K562 (cell line): ENCODE data around the gene SEC22A. TPM values are rescaled to one million over a fixed set of nuclear protein-coding genes. Genes with fewer than 3 reads are reported as not detected.

Experiments
- ATAC-seq: fragments of 200-7000 bp; cut with Tn5 transposase; 3 replicates; pipeline ENCODE4 v1.9.1; 2020; ENCODE audit warnings: moderate library complexity
- BruUV-seq: library from RNA; stranded (reverse); fragments of 400-500 nt; replicated peaks from 2 replicates; lab custom pipeline; 2021; lab: Mats Ljungman, UMichigan
- CTCF ChIA-PET: fragments of 300-600 bp; formaldehyde crosslinking; extraction: SDS; loops from one replicate; lab custom pipeline; 2021; ENCODE audit warnings: low intra/inter-chr PET ratio; lab: Yijun Ruan, JAX
- POLR2A ChIA-PET: fragments of 300-600, 350-650 bp; sonication (Branson Sonifier 250); formaldehyde crosslinking; extraction: SDS; loops from one replicate; lab custom pipeline; 2021; ENCODE audit warnings: antibody characterized with exemption, inconsistent platforms; lab: Yijun Ruan, JAX
- DNase-seq, 4 experiments: peaks; one replicate each; pipeline versions ENCODE4 v3.0.0 to v3.0.0-alpha.2; 2011 to 2018; ENCODE audit warnings: low spot score in 3 of 4, mixed read lengths in 3 of 4; ENCODE audit errors: extremely low read depth in 1 of 4
- FAIRE-seq: peaks from 2 replicates; lab custom pipeline; 2011; peaks lifted over from hg19 to GRCh38; lab: Jason Lieb, UNC
- H2AFZ ChIP-seq: 2 replicates; pipeline ENCODE4 v1.6.0; 2011; ENCODE audit warnings: low read depth, low read length, control low read depth, inconsistent platforms
- H3K27ac ChIP-seq: fragments of 200-600 bp; 3 replicates; pipeline ENCODE4 v1.8.0; 2011; ENCODE audit warnings: low read depth, mild to moderate bottlenecking, control low read depth, inconsistent platforms, low read length, moderate library complexity, mixed read lengths; ENCODE audit errors: extremely low read depth
- H3K27me3 ChIP-seq, 2 experiments: fragments of 300-600 bp in 1 of 2; 2 replicates in 1 of 2; 3 replicates in 1 of 2; pipeline versions ENCODE4 v1.6.0 to v1.8.0; 2011; ENCODE audit warnings: inconsistent platforms in 2 of 2, low read length in 2 of 2, mild to moderate bottlenecking in 1 of 2, mixed read lengths in 1 of 2, moderate library complexity in 1 of 2; ENCODE audit not compliant: control insufficient read depth in 2 of 2, insufficient read depth in 2 of 2
- H3K36me3 ChIP-seq: fragments of 300-600 bp; 3 replicates; pipeline ENCODE4 v1.8.0; 2011; ENCODE audit warnings: mild to moderate bottlenecking, low read length, inconsistent platforms; ENCODE audit not compliant: control insufficient read depth, insufficient read depth
- H3K4me1 ChIP-seq, 2 experiments: fragments of 200-600 bp in 1 of 2; replicated peaks in 1 of 2; 2 replicates in 1 of 2; 3 replicates in 1 of 2; pipeline versions ENCODE4 v1.5.1 to v1.8.0; 2011; ENCODE audit warnings: inconsistent platforms in 2 of 2, low read length in 2 of 2, mild to moderate bottlenecking in 1 of 2, mixed read lengths in 1 of 2, moderate library complexity in 1 of 2; ENCODE audit not compliant: control insufficient read depth in 2 of 2, insufficient read depth in 2 of 2
- H3K4me2 ChIP-seq: 2 replicates; pipeline ENCODE4 v1.6.1; 2011; ENCODE audit warnings: low read length, control low read depth, inconsistent platforms, mixed read lengths; ENCODE audit not compliant: insufficient read depth
- H3K4me3 ChIP-seq: fragments of 200-600 bp; sonication (generic), shearing (Covaris generic); 2 replicates; pipeline ENCODE4 v1.5.1; 2016; ENCODE audit warnings: control low read depth, inconsistent platforms
- H3K79me2 ChIP-seq: fragments of 200-600 bp; 3 replicates; pipeline ENCODE4 v1.8.0; 2011; ENCODE audit warnings: low read length, inconsistent platforms; ENCODE audit not compliant: control insufficient read depth, insufficient read depth
- H3K9ac ChIP-seq, 2 experiments: 2 replicates each; pipeline versions ENCODE4 v1.6.0 to v1.6.1; 2011; ENCODE audit warnings: low read depth in 2 of 2, low read length in 2 of 2, control low read depth in 1 of 2, inconsistent platforms in 1 of 2, mild to moderate bottlenecking in 1 of 2, mixed read lengths in 1 of 2; ENCODE audit not compliant: insufficient read depth in 1 of 2
- H3K9me1 ChIP-seq: one replicate; pipeline ENCODE4 v1.6.0; 2011; ENCODE audit warnings: inconsistent platforms, mild to moderate bottlenecking, low read length, moderate library complexity; ENCODE audit not compliant: control insufficient read depth, insufficient read depth
- H3K9me3 ChIP-seq: replicated peaks from 2 replicates; pipeline ENCODE4 v1.5.1; 2011; ENCODE audit warnings: low read depth, low read length, inconsistent platforms; ENCODE audit not compliant: control insufficient read depth, insufficient read depth
- H4K20me1 ChIP-seq: replicated peaks from 2 replicates; pipeline ENCODE4 v1.6.1; 2011; ENCODE audit warnings: low read length, inconsistent platforms, mixed read lengths; ENCODE audit not compliant: control insufficient read depth, insufficient read depth
- CBX5 ChIP-seq: IDR thresholded peaks from 2 replicates; pipeline ENCODE4 v1.6.1; 2014; ENCODE audit warnings: low read depth, borderline replicate concordance
- HEY1 ChIP-seq: fragments of 250-450 bp; sonication (Bioruptor Pico); IDR thresholded peaks from 2 replicates; pipeline ENCODE4 v1.5.0; 2020; ENCODE audit warnings: mild to moderate bottlenecking, moderate library complexity, borderline replicate concordance
- NFRKB ChIP-seq: fragments of 450-650 bp; IDR thresholded peaks from 2 replicates; pipeline ENCODE4 v1.6.1; 2016; ENCODE audit warnings: low read depth
- SRF ChIP-seq, 2 experiments: fragments of 250-450, 450-650 bp in 1 of 2; sonication (Bioruptor Pico) in 1 of 2; sonication (generic) in 1 of 2; formaldehyde crosslinking; IDR thresholded peaks; 2 replicates each; pipeline versions ENCODE4 v1.5.0 to v1.5.1; 2020 to 2022; ENCODE audit warnings: mild to moderate bottlenecking in 1 of 2, missing genetic modification reagents in 1 of 2
- TRIM25 ChIP-seq: fragments of 450-650 bp; IDR thresholded peaks from 2 replicates; pipeline ENCODE4 v1.7.0; 2016; ENCODE audit warnings: borderline replicate concordance
- ZBTB33 ChIP-seq: sonication (generic); formaldehyde crosslinking; IDR thresholded peaks from 2 replicates; pipeline ENCODE4 v1.8.1; 2023; ENCODE audit warnings: mild to moderate bottlenecking, missing genetic modification reagents
- WGBS: fragments of 100-300 bp; shearing (Covaris generic); methylation state at CpG from one replicate; pipeline ENCODE4 v1.1.6; 2016; ENCODE audit warnings: low coverage, mixed read lengths; ENCODE audit not compliant: insufficient coverage; ENCODE audit errors: missing lambda C conversion rate; 5-methylcytosine and 5-hydroxymethylcytosine counted together
- in situ Hi-C: fragments of 300-500 bp; cut with MboI; formaldehyde crosslinking; loops from 4 replicates; pipeline ENCODE4 v1.15.0; 2018; ENCODE audit warnings: inconsistent platforms, mixed read lengths
- intact Hi-C: fragments of 100-400 bp; cut with micrococcal nuclease; formaldehyde crosslinking; loops from 2 replicates; pipeline ENCODE4 v1.14.2; 2022
- polyA plus RNA-seq, 8 experiments: library from polyadenylated mRNA; depleted of rRNA in 4 of 8; stranded (reverse) in 5 of 8; unstranded in 3 of 8; fragments of >200 nt; fragmentation: Nextera tagmentation in 2 of 8; fragmentation: Illumina TruSeq in 1 of 8; extraction: Ambion mirVana in 2 of 8; extraction: Trizol in 1 of 8; gene quantifications; 2 replicates each; pipeline versions ENCODE4 v1.2.1 to v1.2.3, GENCODE V29; 2011 to 2014; ENCODE audit warnings: inconsistent platforms in 1 of 8, missing spikeins in 1 of 8
- total RNA-seq, 7 experiments: library from RNA; depleted of rRNA in 6 of 7; stranded (reverse); fragments of >200 nt in 6 of 7; fragmentation: Illumina TruSeq in 2 of 7; extraction: Trizol in 2 of 7; gene quantifications; 2 replicates each; pipeline versions ENCODE4 v1.2.1 to v1.2.3, GENCODE V29; 2011 to 2021; ENCODE audit warnings: low replicate concordance in 1 of 7

Gene SEC22A
- total and polyA plus RNA-seq, 9 of the 15 experiments (the other 6 are each of a cell fraction or from before 2014, with no cell fraction given): 7.9 to 44.5 (median 20.5) TPM

- peaks cover 66% of the 10 kb centered on the region; the same call in 2 of the 3 replicates for H3K36me3 ChIP-seq
- intact Hi-C loops (no loop called here), in situ Hi-C loops (no loop called here)
- H4K20me1 ChIP-seq: no peaks in the 10 kb centered on the region
- H3K27ac ChIP-seq: no peak overlapping the region
- H2AFZ ChIP-seq: no peak overlapping the region
- POLR2A ChIA-PET: no interaction called here
- ATAC-seq (peak; percentile 42; the same call in 2 of the 3 replicates), FAIRE-seq (no peak), DNase-seq (no peak)
- CTCF ChIA-PET: no interaction called here
- H3K79me2 ChIP-seq: no peaks in the 10 kb centered on the region
- H3K4me2 ChIP-seq: no peak overlapping the region
- H3K9me1 ChIP-seq: no peaks in the 10 kb centered on the region
- no TSS peak for BruUV-seq
- H3K4me3 ChIP-seq: no peak overlapping the region
- H3K4me1 ChIP-seq: no peaks in the 10 kb centered on the region
- no peaks in the 10 kb centered on the region for H3K9me3 ChIP-seq
- no peak overlapping the region; a peak in 1 of 4 replicates for H3K9ac ChIP-seq
- WGBS: 95% methylated on average over 2 of the region's 7 CpGs
- no peak for TF ChIP-seq HEY1 (CRISPR knock-in tag)
- no peak for TF ChIP-seq SRF (CRISPR knock-in tag; IDR thresholded peaks at IDR 0.05)
- TF ChIP-seq CBX5: no peak
- no peak for TF ChIP-seq TRIM25
- peak; percentile 93 for TF ChIP-seq ZBTB33 (CRISPR knock-in tag)
- TF ChIP-seq NFRKB: no peak
- H3K27me3 ChIP-seq: no peaks in the 10 kb centered on the region
Measured at GRCh38 chr3:123161167-123161566, 40.6 kb upstream of the SEC22A start.
